SK-N-MC (cell line): ENCODE results near the gene SIX5.

Experiments used
- DNase-seq: peaks from one replicate; pipeline ENCODE4 v3.0.0-alpha.2; 2011; ENCODE audit warnings: low read depth, low spot score
- H3K27ac ChIP-seq: fragments of 200-600 bp; sonication (generic); 2 replicates; pipeline ENCODE4 v1.5.1; 2016; ENCODE audit warnings: mixed run types
- H3K36me3 ChIP-seq: fragments of 200-600 bp; sonication (generic); 2 replicates; pipeline ENCODE4 v1.6.1; 2017; ENCODE audit warnings: antibody characterized with exemption, low read length, mixed read lengths; ENCODE audit not compliant: insufficient read depth
- H3K4me3 ChIP-seq: fragments of 200-600 bp; sonication (generic); 2 replicates; pipeline ENCODE4 v1.5.1; 2016
- H3K9ac ChIP-seq: fragments of 200-600 bp; sonication (generic); 2 replicates; pipeline ENCODE4 v1.8.0; 2017; ENCODE audit warnings: mixed run types, mixed read lengths; ENCODE audit not compliant: insufficient read length
- H3K9me3 ChIP-seq: fragments of 200-600 bp; sonication (generic); 2 replicates; pipeline ENCODE4 v1.6.1; 2017; ENCODE audit warnings: low read depth, mild to moderate bottlenecking, antibody characterized with exemption, low read length, moderate library complexity, mixed read lengths
- EZH2 ChIP-seq: fragments of 200-600 bp; sonication (generic); IDR thresholded peaks from one replicate; pipeline ENCODE4 v1.6.1; 2017; ENCODE audit warnings: antibody characterized with exemption
- FOXP2 ChIP-seq: optimal IDR thresholded peaks from 2 replicates; pipeline ENCODE3; 2011; ENCODE audit warnings: mild to moderate bottlenecking, moderate library complexity; ENCODE audit not compliant: insufficient read depth; ENCODE audit errors: extremely low read length, control extremely low read depth
- POLR2AphosphoS5 ChIP-seq: IDR thresholded peaks from 2 replicates; pipeline ENCODE4 v1.6.1; 2012; ENCODE audit warnings: mild to moderate bottlenecking, low read depth, low read length, borderline replicate concordance

SIX5 gene

GRCh38 chr19:45786533-45786894 is 17.5 kb upstream of the SIX5 start:
- no peak for DNase-seq
- TF ChIP-seq POLR2AphosphoS5 (no peak), FOXP2 (no peak), EZH2 (no peak)
- peaks cover 32% of the 10 kb centered on the region for H3K36me3 ChIP-seq
- H3K9me3 ChIP-seq = no peaks in the 10 kb centered on the region
- no peak overlapping the region for H3K4me3 ChIP-seq
- no peak overlapping the region for H3K27ac ChIP-seq
- no peak overlapping the region for H3K9ac ChIP-seq

GRCh38 chr19:45785781-45786532 is 16.9 kb upstream of the SIX5 start:
- no peak for TF ChIP-seq POLR2AphosphoS5
- TF ChIP-seq FOXP2 = no peak
- H3K27ac ChIP-seq = no peak overlapping the region
- DNase-seq = no peak
- H3K36me3 ChIP-seq = peaks cover 32% of the 10 kb centered on the region
- no peaks in the 10 kb centered on the region for H3K9me3 ChIP-seq
- no peak overlapping the region for H3K9ac ChIP-seq
- H3K4me3 ChIP-seq = no peak overlapping the region

DNA sequence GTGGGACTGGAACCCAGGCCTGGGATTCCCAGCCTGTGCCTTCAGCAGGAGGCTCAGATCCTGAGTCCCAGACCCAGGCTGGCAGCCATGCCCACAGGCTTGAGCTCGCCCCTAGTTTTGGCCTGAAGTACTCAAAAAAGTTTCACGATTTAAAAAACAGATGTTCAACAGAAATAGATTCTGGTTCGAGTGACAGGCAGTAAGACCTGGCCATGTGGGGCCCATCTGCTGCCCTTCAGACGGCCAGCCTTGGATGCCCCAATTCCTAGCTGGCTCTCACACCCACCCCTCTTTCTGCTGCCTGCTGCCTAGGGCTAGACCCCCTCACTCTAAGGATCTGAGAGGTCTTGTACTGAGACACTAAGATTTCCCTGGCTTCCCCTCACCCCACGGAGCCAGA is 16.0 kb upstream of the SIX5 start:
- DNase-seq = no peak
- Histone ChIP-seq H3K9ac (no peak overlapping the region), H3K9me3 (no peaks in the 10 kb centered on the region), H3K27ac (no peak overlapping the region), H3K4me3 (no peak overlapping the region), H3K36me3 (peaks cover 27% of the 10 kb centered on the region)
- TF ChIP-seq EZH2 (no peak), POLR2AphosphoS5 (no peak), FOXP2 (no peak)

GRCh38 chr19:45784096-45784495 is 15.0 kb upstream of the SIX5 start:
- DNase-seq = no peak
- Histone ChIP-seq H3K9ac (no peak overlapping the region), H3K4me3 (no peak overlapping the region), H3K27ac (no peak overlapping the region), H3K9me3 (no peaks in the 10 kb centered on the region), H3K36me3 (peaks cover 21% of the 10 kb centered on the region)
- no peak for TF ChIP-seq POLR2AphosphoS5
- TF ChIP-seq FOXP2 = no peak
- no peak for TF ChIP-seq EZH2

GRCh38 chr19:45782820-45783785 is 14.1 kb upstream of the SIX5 start:
- H3K4me3 ChIP-seq = no peak overlapping the region

GRCh38 chr19:45782162-45782691 is 13.2 kb upstream of the SIX5 start, which contains the start of gene DMPK:
TSS of gene DMPK (minus strand) at chr19:45782490. CDS start at chr19:45782352, 138 bp downstream.
- TF ChIP-seq POLR2AphosphoS5 = no peak
- TF ChIP-seq FOXP2 = no peak
- no peak for TF ChIP-seq EZH2
- no peak for DNase-seq
- Histone ChIP-seq H3K9me3 (no peaks in the 10 kb centered on the region), H3K36me3 (peaks cover 9% of the 10 kb centered on the region; the same call in 1 of the 2 replicates), H3K9ac (no peak within 1 kb of the TSS), H3K27ac (no peak within 1 kb of the TSS), H3K4me3 (no peak within 1 kb of the TSS)

More at GRCh38 chr19:45782820-45783785, 14.1 kb upstream of the SIX5 start:
- no peaks in the 10 kb centered on the region for H3K9me3 ChIP-seq
- H3K36me3 ChIP-seq = peaks cover 11% of the 10 kb centered on the region; the same call in 1 of the 2 replicates
- H3K9ac ChIP-seq = no peak overlapping the region
- TF ChIP-seq FOXP2 (no peak), EZH2 (no peak), POLR2AphosphoS5 (no peak; the same call in none of the 2 replicates)
- no peak overlapping the region for H3K27ac ChIP-seq
- no peak for DNase-seq

DNA sequence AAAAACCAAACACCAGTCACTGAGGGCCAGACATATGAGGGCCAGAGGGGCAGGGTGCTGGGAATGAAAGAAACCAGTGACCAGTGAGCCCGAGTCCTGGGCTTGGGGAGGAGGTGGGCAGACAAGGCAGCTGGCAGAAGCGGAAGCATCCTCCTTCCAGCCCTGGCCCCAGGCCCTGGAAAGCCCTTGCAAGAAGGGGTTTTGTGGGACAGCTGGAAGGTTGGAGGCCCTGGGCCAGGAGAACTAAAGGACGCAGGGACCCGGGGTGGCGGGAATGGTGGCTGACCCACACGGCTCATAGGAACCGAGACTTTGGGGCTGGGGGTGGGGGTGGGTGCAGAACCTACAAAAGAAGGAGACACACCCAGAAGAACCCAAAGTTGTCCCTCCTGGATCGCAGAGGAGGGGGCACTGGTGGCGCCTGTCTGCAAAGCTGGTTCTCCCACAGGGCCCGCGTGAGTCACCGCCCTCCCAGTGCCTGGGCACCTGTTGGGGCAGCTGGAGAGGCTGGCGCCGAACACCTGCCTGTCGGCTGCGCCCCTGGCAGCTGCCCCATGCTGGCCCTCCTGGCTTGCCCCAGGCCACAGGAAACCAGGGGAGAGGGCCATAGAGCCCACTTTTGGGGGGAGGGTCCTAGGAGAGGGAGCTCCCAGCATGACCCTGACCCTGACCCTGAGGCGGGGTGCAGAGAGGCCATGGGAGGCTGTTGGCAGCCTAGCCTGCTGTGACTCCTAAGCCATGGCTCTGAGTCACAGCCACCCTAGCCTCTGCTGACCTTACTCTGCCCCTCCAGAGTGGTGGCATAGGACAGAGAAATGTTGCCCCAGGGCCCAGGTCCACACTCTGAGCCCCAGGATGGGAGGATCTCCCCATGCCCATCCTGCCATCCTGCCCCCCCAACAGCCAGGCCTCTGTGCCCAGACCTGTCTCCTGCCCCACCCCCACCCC is 12.4 kb upstream of the SIX5 start:
- no peak for TF ChIP-seq EZH2
- no peak for TF ChIP-seq POLR2AphosphoS5
- TF ChIP-seq FOXP2 = no peak
- Histone ChIP-seq H3K9ac (no peak overlapping the region), H3K36me3 (peaks cover 5% of the 10 kb centered on the region; the same call in 1 of the 2 replicates), H3K27ac (no peak overlapping the region), H3K4me3 (no peak overlapping the region), H3K9me3 (no peaks in the 10 kb centered on the region)
- DNase-seq = no peak
